ENCODE data around the gene RBPJ.

GRCh38 chr4:26287756-26288155 lies 33.1 kb upstream of the RBPJ start:
- TF ChIP-seq, protein P1, sequence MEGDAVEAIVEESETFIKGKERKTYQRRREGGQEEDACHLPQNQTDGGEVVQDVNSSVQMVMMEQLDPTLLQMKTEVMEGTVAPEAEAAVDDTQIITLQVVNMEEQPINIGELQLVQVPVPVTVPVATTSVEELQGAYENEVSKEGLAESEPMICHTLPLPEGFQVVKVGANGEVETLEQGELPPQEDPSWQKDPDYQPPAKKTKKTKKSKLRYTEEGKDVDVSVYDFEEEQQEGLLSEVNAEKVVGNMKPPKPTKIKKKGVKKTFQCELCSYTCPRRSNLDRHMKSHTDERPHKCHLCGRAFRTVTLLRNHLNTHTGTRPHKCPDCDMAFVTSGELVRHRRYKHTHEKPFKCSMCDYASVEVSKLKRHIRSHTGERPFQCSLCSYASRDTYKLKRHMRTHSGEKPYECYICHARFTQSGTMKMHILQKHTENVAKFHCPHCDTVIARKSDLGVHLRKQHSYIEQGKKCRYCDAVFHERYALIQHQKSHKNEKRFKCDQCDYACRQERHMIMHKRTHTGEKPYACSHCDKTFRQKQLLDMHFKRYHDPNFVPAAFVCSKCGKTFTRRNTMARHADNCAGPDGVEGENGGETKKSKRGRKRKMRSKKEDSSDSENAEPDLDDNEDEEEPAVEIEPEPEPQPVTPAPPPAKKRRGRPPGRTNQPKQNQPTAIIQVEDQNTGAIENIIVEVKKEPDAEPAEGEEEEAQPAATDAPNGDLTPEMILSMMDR (IDR thresholded peaks at IDR 0.05; ENCODE audit: low read length), result no peak
- TF ChIP-seq EZH2 (optimal IDR thresholded peaks at IDR 0.05; ENCODE audit: low read depth, low read length), result no peak

All from MM.1S (cell line).